ENCODE measurements around the gene TMEM9B.
A peak's percentile ranks its signal among the peaks of the same experiment; 100 is the strongest.
"Not testable (repeated sequence)": the region's sequence is repeated elsewhere in the genome, so short reads cannot be mapped to it uniquely, and the experiment has no call there.

The TMEM9B gene

GRCh38 chr11:8971924-8972316 is 7.7 kb upstream of the TMEM9B start:
- no peak for DNase-seq (ENCODE audit: low read depth)

- DNase-seq (ENCODE audit: low read depth): no peak
Observed at GRCh38 chr11:8971196-8971923, 7.1 kb upstream of the TMEM9B start.

- DNase-seq (ENCODE audit: low read depth): no peak
Observed at GRCh38 chr11:8967184-8967583, 2.9 kb upstream of the TMEM9B start.

GRCh38 chr11:8963569-8964323 is 496 bp downstream of the TMEM9B start:
- DNase-seq (ENCODE audit: low read depth): peak; percentile 49

- no peak for DNase-seq (ENCODE audit: low read depth)
Observed at GRCh38 chr11:8962841-8963240, 1.4 kb downstream of the TMEM9B start.

GRCh38 chr11:8961401-8961800 is 2.8 kb downstream of the TMEM9B start:
- no peak for DNase-seq (ENCODE audit: low read depth)

- no peak for DNase-seq (ENCODE audit: low read depth)
Observed at GRCh38 chr11:8959546-8960166, 4.6 kb downstream of the TMEM9B start.

GRCh38 chr11:8956860-8957259 is 7.4 kb downstream of the TMEM9B start:
- no peak for DNase-seq (ENCODE audit: low read depth)

GRCh38 chr11:8948886-8949285 is 15.4 kb downstream of the TMEM9B start:
- no peak for DNase-seq (ENCODE audit: low read depth)

- DNase-seq (ENCODE audit: low read depth): no peak
Observed at GRCh38 chr11:8947230-8947943, 16.9 kb downstream of the TMEM9B start.

GRCh38 chr11:8942518-8943066 is 21.6 kb downstream of the TMEM9B start, which contains the start of gene ASCL3:
TSS of gene ASCL3 (minus strand) at chr11:8943016. CDS start at chr11:8938161, 4,855 bp downstream.
- DNase-seq (ENCODE audit: low read depth): no peak

- DNase-seq (ENCODE audit: low read depth): no peak
Observed at GRCh38 chr11:8941341-8942103, 22.7 kb downstream of the TMEM9B start.

- DNase-seq (ENCODE audit: low read depth): no peak
Observed at GRCh38 chr11:8937659-8938058, 26.6 kb downstream of the TMEM9B start.

GRCh38 chr11:8937159-8937558 is 27.1 kb downstream of the TMEM9B start:
- DNase-seq (ENCODE audit: low read depth): no peak

GRCh38 chr11:8935789-8936188 is 28.5 kb downstream of the TMEM9B start:
- not testable (repeated sequence) for DNase-seq (ENCODE audit: low read depth)

GRCh38 chr11:8934742-8935488 is 29.3 kb downstream of the TMEM9B start:
- no peak for DNase-seq (ENCODE audit: low read depth)

- no peak for DNase-seq (ENCODE audit: low read depth)
Observed at GRCh38 chr11:8933931-8934330, 30.3 kb downstream of the TMEM9B start.

- no peak for DNase-seq (ENCODE audit: low read depth)
Observed at GRCh38 chr11:8932564-8933180, 31.6 kb downstream of the TMEM9B start, which contains the start of gene C11orf16. TSS of gene C11orf16 (minus strand) at chr11:8932947. CDS start at chr11:8932308, 639 bp downstream.

GRCh38 chr11:8930456-8931175 is 33.6 kb downstream of the TMEM9B start:
- DNase-seq (ENCODE audit: low read depth): no peak
